Measurements from ENCODE around the gene GOLPH3. TPM values are rescaled to one million over a fixed set of nuclear protein-coding genes. Genes with fewer than 3 reads are reported as not detected.

The GOLPH3 gene
- total RNA-seq, 1 donor from 2014 or later, result 112 TPM

DNA sequence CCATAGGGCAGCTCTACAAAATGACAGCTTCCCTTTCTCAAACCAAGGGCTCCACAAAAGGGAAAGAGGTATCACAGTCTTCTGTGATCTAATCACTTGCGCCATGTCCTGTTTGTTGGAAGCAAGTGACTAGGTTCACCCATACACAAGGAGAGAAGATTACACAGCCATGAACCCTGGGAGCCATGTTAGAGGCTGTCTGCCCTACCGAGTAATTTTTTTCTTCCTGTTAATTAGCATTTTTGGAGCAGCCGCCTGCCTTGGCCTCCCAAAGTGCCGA is 33.2 kb upstream of the GOLPH3 start:
- TF ChIP-seq, protein P1, sequence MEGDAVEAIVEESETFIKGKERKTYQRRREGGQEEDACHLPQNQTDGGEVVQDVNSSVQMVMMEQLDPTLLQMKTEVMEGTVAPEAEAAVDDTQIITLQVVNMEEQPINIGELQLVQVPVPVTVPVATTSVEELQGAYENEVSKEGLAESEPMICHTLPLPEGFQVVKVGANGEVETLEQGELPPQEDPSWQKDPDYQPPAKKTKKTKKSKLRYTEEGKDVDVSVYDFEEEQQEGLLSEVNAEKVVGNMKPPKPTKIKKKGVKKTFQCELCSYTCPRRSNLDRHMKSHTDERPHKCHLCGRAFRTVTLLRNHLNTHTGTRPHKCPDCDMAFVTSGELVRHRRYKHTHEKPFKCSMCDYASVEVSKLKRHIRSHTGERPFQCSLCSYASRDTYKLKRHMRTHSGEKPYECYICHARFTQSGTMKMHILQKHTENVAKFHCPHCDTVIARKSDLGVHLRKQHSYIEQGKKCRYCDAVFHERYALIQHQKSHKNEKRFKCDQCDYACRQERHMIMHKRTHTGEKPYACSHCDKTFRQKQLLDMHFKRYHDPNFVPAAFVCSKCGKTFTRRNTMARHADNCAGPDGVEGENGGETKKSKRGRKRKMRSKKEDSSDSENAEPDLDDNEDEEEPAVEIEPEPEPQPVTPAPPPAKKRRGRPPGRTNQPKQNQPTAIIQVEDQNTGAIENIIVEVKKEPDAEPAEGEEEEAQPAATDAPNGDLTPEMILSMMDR (IDR thresholded peaks at IDR 0.05), result no peak
- intact Hi-C loops (cut with DNase I), result no loop called here
- Histone ChIP-seq H3K4me1 (peaks cover 9% of the 10 kb centered on the region), H3K27me3 (no peaks in the 10 kb centered on the region), H3K36me3 (no peaks in the 10 kb centered on the region), H3K27ac (no peak overlapping the region), H3K4me3 (no peak overlapping the region), H3K9me3 (no peaks in the 10 kb centered on the region)
- no peak for DNase-seq
- peak; percentile 44 for ATAC-seq

DNA sequence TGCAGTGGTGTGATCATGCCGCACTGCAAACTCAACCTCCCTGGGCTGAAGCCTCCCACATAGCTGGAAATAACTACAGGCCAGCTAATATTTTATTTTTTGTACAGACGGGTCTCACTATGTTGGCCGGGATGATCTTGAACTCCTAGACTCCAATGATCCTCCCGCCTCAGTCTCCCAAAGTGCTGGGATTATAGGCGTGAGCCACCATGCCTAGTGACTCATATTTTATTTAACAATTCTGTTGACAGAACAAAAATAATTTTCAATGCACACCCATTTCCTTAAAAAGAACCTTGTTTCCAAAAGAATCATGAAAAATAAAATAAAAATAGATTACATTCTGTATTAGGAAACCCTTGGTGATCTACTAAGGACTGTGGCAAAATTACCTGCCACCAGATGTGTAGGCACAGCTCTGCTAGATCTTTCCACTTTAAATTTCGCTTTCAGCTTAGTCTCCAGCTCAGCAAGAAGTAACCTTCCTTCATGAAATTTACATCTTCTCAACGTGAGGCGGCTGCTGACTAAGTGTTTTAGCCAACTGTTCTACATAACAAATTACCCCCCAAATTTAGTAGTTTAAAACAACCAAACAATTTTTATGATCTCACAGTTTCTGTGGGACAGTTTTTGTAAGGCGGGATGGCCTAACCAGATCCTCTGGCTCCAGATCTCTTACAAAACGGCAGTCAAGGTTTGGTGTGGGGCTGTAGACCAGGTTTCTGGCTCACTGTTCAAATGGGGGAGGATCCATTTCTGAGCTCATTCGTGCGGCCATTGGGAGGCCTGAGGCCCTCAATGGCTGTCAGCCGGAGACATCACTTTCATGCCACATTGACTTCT is 32.6 kb upstream of the GOLPH3 start:
- ATAC-seq, result no peak
- Histone ChIP-seq H3K36me3 (no peaks in the 10 kb centered on the region), H3K27me3 (no peaks in the 10 kb centered on the region), H3K27ac (no peak overlapping the region), H3K4me1 (peaks cover 9% of the 10 kb centered on the region), H3K9me3 (no peaks in the 10 kb centered on the region), H3K4me3 (no peak overlapping the region)
- TF ChIP-seq, protein P1 (IDR thresholded peaks at IDR 0.05), result no peak
- no peak for DNase-seq
- intact Hi-C loops (cut with DNase I), result no loop called here

DNA sequence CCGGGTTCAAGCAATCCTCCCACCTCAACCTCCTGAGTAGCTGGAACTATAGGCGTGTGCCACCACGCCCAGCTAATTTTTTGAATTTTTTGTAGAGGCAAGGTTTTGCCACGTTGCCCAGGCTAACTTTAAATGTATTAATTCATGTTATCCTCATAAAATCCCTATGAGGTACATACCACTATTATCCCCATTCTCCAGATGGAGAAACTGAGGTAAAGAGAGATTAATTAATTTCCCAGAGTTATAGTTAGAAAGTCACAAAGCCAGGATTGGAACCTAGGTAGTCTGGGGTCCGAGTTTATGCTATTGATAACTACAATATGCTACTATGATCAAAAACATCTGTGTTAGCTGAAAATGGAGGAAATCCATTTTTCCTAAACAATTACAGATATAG is 31.9 kb upstream of the GOLPH3 start:
- Histone ChIP-seq H3K4me1 (peaks cover 14% of the 10 kb centered on the region), H3K9me3 (no peaks in the 10 kb centered on the region), H3K27ac (no peak overlapping the region), H3K4me3 (no peak overlapping the region), H3K27me3 (no peaks in the 10 kb centered on the region), H3K36me3 (no peaks in the 10 kb centered on the region)
- no peak for ATAC-seq
- DNase-seq, result no peak
- intact Hi-C loops (cut with DNase I), result no loop called here
- TF ChIP-seq, protein P1 (IDR thresholded peaks at IDR 0.05), result no peak

DNA sequence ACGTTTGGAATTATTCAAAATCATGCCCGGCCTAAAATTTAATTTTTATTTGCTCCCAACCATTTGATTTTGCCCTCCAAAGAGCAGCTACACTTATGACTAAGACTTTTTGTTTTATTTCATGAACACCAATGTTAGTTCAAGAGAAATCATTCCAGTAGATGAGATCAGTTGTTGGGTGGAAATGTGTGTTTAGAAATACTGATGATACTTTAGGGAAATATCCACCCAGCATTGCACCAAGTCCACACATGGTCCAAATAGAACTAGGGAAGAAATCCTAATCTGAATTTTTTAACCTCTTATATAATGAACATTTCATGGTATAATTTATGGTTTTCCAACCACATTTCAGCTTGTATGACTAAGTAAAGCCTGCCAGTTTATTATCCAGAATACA is 28.3 kb upstream of the GOLPH3 start:
- Histone ChIP-seq H3K27me3 (no peaks in the 10 kb centered on the region), H3K36me3 (no peaks in the 10 kb centered on the region), H3K4me1 (peaks cover 14% of the 10 kb centered on the region), H3K9me3 (no peaks in the 10 kb centered on the region), H3K27ac (no peak overlapping the region), H3K4me3 (no peak overlapping the region)
- DNase-seq (no peak), ATAC-seq (no peak)
- TF ChIP-seq, protein P1 (IDR thresholded peaks at IDR 0.05), result no peak
- intact Hi-C loops (cut with DNase I), result no loop called here

GRCh38 chr5:32201122-32201753 is 27.1 kb upstream of the GOLPH3 start:
- Histone ChIP-seq H3K9me3 (no peaks in the 10 kb centered on the region), H3K4me3 (no peak overlapping the region), H3K36me3 (no peaks in the 10 kb centered on the region), H3K4me1 (peaks cover 14% of the 10 kb centered on the region), H3K27me3 (no peaks in the 10 kb centered on the region), H3K27ac (no peak overlapping the region)
- DNase-seq (no peak), ATAC-seq (no peak)
- TF ChIP-seq, protein P1 (IDR thresholded peaks at IDR 0.05), result no peak
- intact Hi-C loops (cut with DNase I), result no loop called here
